HAP-1 (cell line): ENCODE data around the gene FADS6.

ENCODE experiments used
- DNase-seq, 2 experiments: peaks; one replicate each; pipeline ENCODE4 v3.0.0-alpha.2; 2016 to 2020; ENCODE audit warnings: low spot score in 2 of 2
- H3K27me3 ChIP-seq: fragments of 250-450 bp; sonication (Bioruptor Pico); 2 replicates; pipeline ENCODE4 v1.5.1; 2020; ENCODE audit warnings: low read depth, mild to moderate bottlenecking, moderate library complexity
- H3K36me3 ChIP-seq: fragments of 250-450 bp; sonication (Bioruptor Pico); replicated peaks from 2 replicates; pipeline ENCODE4 v1.5.1; 2020; ENCODE audit warnings: mild to moderate bottlenecking
- H3K4me1 ChIP-seq: fragments of 250-450 bp; sonication (Bioruptor Pico); 2 replicates; pipeline ENCODE4 v1.5.1; 2020; ENCODE audit warnings: mild to moderate bottlenecking
- H3K4me3 ChIP-seq: fragments of 250-450 bp; sonication (Bioruptor Pico); 2 replicates; pipeline ENCODE4 v1.5.1; 2020; ENCODE audit warnings: mild to moderate bottlenecking, moderate library complexity
- H3K9me3 ChIP-seq: fragments of 250-450 bp; sonication (Bioruptor Pico); 2 replicates; pipeline ENCODE4 v1.5.1; 2020; ENCODE audit warnings: mild to moderate bottlenecking, moderate library complexity
- in situ Hi-C: fragments of 300-500 bp; cut with MboI; formaldehyde crosslinking; loops from 3 replicates; pipeline ENCODE4 v1.14.3; 2020; ENCODE audit warnings: low sequenced_read_pairs, inconsistent platforms, mixed read lengths

FADS6 gene

DNA sequence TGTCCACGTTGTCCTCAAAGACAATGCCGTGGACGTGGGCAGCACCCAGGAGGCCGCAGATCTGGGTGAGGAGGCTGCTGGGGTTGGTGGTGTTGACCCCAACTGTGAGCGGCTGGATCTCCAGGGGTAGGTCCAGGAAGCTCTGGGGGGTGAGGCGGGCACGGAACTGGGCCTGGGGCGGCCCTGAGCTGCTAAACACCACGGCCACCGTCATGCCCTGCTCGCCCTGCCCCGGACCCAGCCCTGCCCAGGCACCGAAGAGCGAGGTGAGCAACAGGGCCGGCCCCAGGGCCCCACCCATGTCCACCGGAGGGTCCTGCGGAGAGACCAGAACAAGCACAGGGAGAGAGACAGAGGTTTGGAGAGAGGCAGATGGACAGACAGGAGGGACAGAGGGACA lies 38.6 kb downstream of the FADS6 start:
- in situ Hi-C loops = no loop called here
- H3K4me1 ChIP-seq = peaks cover 5% of the 10 kb centered on the region
- H3K27me3 ChIP-seq = peaks cover 14% of the 10 kb centered on the region

DNA sequence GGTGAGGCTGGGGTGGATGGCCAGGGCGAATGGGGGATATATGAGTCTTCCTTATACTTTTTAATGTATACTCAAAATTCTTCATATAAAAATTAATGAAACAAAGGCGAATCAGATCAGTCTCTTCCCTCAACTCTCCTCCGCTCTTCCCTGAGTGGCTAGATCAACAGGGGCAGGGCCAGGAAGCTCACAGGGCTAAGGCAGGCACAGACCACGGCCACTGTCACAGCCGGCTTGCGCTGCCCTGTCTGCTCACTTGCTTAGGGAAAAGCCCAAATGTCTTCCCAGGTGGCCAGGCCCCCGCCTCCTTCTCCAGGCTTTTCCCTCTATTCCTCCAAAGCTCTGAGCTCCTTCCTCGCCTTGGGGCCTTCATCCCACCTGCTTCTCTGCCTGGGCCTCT lies 39.8 kb downstream of the FADS6 start:
- no peaks in the 10 kb centered on the region for H3K36me3 ChIP-seq
- in situ Hi-C loops = no loop called here
- peaks cover 6% of the 10 kb centered on the region for H3K27me3 ChIP-seq
- H3K9me3 ChIP-seq = no peaks in the 10 kb centered on the region
- no peak overlapping the region for H3K4me3 ChIP-seq
- DNase-seq = no peak
- H3K4me1 ChIP-seq = peaks cover 5% of the 10 kb centered on the region

More for the DNA sequence above, 38.6 kb downstream of the FADS6 start:
- H3K4me3 ChIP-seq = no peak overlapping the region
- H3K36me3 ChIP-seq = no peaks in the 10 kb centered on the region
- no peaks in the 10 kb centered on the region for H3K9me3 ChIP-seq
- DNase-seq = no peak

- H3K9me3 ChIP-seq = no peaks in the 10 kb centered on the region
- H3K4me3 ChIP-seq = peak overlapping the region; percentile 20; the same call in 1 of the 2 replicates
- no peaks in the 10 kb centered on the region for H3K36me3 ChIP-seq
- peaks cover 6% of the 10 kb centered on the region for H3K27me3 ChIP-seq
- peaks cover 5% of the 10 kb centered on the region for H3K4me1 ChIP-seq
- in situ Hi-C loops = no loop called here
- DNase-seq = no peak
These were observed 40.4 kb downstream of the FADS6 start for GRCh38 chr17:74853048-74853397.

DNA sequence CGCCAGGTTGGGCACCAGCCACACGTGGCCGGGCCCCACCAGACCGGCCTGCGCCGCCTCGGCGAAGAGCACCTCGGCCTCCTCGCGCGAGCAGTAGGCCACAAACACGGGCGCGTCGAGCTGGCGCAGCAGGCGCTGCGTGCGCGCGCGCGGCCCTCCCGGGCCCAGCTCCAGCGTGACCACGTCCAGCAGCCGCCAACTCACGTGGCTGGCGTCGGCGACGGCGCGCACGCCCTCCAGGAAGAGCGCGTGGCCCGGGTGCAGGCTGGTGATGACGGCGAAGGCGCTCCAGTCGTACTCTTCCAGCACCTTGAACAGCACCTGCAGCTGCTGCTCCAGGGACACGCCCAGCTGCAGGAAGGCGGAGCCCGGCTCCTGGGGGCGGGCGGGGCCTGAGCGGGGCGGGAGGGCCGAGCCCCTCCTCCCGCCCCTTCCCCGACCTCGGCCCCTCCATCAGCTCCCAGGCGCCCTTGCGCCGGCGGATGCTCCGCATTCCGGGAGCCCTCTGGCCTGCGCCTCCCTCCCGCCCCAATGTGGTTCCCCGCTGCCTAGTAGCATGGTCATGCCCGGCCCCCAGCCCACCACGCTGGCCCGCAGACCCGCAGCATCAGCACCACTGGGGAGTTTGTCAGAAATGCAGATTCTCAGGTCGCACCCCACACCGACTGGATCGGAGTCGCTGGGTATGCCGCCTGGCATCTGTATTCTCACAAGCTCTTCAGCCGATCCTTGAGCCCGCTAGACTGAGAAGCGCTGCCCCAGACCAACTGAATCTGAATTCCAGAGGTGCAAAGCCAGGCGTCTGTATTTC lies 41.0 kb downstream of the FADS6 start:
- peaks cover 5% of the 10 kb centered on the region for H3K27me3 ChIP-seq
- DNase-seq = peak; percentile 59 to 79
- peaks cover 5% of the 10 kb centered on the region for H3K4me1 ChIP-seq
- peak overlapping the region; percentile 20 for H3K4me3 ChIP-seq
- H3K36me3 ChIP-seq = no peaks in the 10 kb centered on the region
- in situ Hi-C loops = no loop called here
- no peaks in the 10 kb centered on the region for H3K9me3 ChIP-seq

- in situ Hi-C loops = no loop called here
- no peak for DNase-seq
- Histone ChIP-seq H3K9me3 (no peaks in the 10 kb centered on the region), H3K4me3 (no peak overlapping the region), H3K27me3 (no peaks in the 10 kb centered on the region; the same call in 1 of the 2 replicates), H3K4me1 (peaks cover 5% of the 10 kb centered on the region), H3K36me3 (no peaks in the 10 kb centered on the region)
These were observed 41.7 kb downstream of the FADS6 start for GRCh38 chr17:74851612-74852236.

DNA sequence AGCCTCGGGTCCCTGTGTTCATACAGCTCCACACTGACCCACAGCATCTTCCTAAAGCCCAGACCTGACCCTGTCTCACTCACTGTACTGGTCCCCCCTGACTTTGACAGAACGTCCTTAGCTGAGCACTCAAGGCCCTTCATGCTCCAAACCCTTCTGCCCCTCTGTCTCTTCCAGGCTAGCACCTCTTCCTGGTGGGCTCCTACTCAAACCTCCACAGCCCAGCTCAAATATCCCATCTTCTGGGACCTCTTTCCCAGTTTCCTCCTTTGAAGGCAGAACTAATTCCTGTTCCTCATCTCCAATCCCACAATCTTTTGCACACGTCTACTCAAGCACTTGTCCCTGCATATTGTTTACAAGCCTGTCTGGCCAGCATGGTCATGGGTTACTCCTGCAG lies 42.5 kb downstream of the FADS6 start:
- Histone ChIP-seq H3K9me3 (no peaks in the 10 kb centered on the region), H3K4me3 (no peak overlapping the region), H3K4me1 (peaks cover 5% of the 10 kb centered on the region), H3K27me3 (no peaks in the 10 kb centered on the region; the same call in 1 of the 2 replicates), H3K36me3 (no peaks in the 10 kb centered on the region)
- DNase-seq = no peak
- in situ Hi-C loops = no loop called here

GRCh38 chr17:74850310-74850709 lies 43.1 kb downstream of the FADS6 start:
- Histone ChIP-seq H3K4me1 (peaks cover 5% of the 10 kb centered on the region), H3K36me3 (no peaks in the 10 kb centered on the region), H3K9me3 (no peaks in the 10 kb centered on the region), H3K27me3 (no peaks in the 10 kb centered on the region; the same call in 1 of the 2 replicates), H3K4me3 (no peak overlapping the region)
- in situ Hi-C loops = no loop called here
- no peak for DNase-seq

DNA sequence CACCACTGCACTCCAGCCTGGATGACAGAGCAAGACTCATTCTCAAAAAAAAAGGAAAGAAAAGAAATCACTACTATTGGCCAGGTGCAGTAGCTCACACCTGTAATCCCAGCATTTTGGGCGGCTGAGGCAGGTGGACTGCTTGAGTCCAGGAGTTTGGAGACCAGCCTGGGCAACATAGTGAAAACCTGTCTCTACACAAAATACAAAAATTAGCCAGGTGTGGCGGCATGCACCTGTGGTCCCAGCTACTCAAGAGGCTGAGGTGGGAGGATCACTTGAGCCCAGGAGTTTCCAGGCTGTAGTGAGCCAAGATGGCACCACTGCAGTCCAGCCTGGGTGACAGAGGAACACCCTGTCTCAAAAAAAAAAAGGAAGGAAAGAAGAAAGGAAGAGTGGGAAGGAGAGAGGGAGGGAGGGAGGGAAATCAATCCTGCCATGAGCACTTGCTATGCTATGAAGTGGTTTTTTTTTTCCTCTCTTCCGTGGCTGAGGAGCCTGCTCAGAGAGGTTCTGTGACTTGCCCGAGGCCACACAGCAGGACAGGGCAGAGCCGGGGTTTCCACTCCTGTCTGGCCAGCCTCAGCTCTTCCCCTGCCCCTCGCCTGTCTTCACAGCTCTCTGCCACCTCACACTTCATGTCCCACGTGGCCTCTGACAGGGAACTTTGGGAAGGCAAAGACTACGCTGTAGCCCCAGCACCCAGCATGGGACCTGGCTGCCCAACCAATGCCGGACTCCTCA lies 44.6 kb downstream of the FADS6 start:
- no peak for DNase-seq
- in situ Hi-C loops = no loop called here
- H3K4me3 ChIP-seq = no peak overlapping the region
- H3K9me3 ChIP-seq = no peaks in the 10 kb centered on the region
- peaks cover 5% of the 10 kb centered on the region for H3K4me1 ChIP-seq
- no peaks in the 10 kb centered on the region for H3K36me3 ChIP-seq
- no peaks in the 10 kb centered on the region; the same call in 1 of the 2 replicates for H3K27me3 ChIP-seq

DNA sequence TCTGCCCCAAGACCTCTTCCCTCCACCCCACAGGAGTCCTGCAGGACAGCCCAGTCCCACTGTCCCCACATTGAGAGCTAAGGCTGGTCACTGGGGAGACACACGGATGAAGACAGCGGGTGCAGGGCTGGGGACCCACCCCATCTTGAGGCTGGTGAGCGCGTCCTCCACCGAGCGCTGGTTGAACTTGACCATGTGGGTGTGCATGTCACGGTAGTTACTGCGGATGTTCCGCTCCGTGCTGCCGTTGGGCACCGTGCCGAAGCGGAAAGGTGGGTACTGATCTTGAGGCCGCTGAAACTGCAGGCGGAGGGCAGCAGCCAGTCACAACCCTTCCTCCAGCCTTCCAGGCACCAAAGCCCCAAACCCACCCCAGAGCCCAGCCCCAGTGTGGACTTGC lies 46.8 kb downstream of the FADS6 start:
- Histone ChIP-seq H3K4me1 (no peaks in the 10 kb centered on the region), H3K36me3 (no peaks in the 10 kb centered on the region), H3K27me3 (no peaks in the 10 kb centered on the region), H3K4me3 (no peak overlapping the region), H3K9me3 (no peaks in the 10 kb centered on the region)
- in situ Hi-C loops = no loop called here
- DNase-seq = no peak

GRCh38 chr17:74843352-74843627 lies 50.1 kb downstream of the FADS6 start:
- H3K4me1 ChIP-seq = no peaks in the 10 kb centered on the region
- no peaks in the 10 kb centered on the region for H3K9me3 ChIP-seq
- in situ Hi-C loops = no loop called here
- no peaks in the 10 kb centered on the region for H3K27me3 ChIP-seq
- H3K36me3 ChIP-seq = no peaks in the 10 kb centered on the region
- no peak overlapping the region for H3K4me3 ChIP-seq
- DNase-seq = no peak

- DNase-seq = no peak
- in situ Hi-C loops = no loop called here
- Histone ChIP-seq H3K4me1 (no peaks in the 10 kb centered on the region), H3K27me3 (no peaks in the 10 kb centered on the region), H3K9me3 (no peaks in the 10 kb centered on the region), H3K36me3 (no peaks in the 10 kb centered on the region), H3K4me3 (no peak overlapping the region)
These were observed 50.7 kb downstream of the FADS6 start for GRCh38 chr17:74842599-74843351.

DNA sequence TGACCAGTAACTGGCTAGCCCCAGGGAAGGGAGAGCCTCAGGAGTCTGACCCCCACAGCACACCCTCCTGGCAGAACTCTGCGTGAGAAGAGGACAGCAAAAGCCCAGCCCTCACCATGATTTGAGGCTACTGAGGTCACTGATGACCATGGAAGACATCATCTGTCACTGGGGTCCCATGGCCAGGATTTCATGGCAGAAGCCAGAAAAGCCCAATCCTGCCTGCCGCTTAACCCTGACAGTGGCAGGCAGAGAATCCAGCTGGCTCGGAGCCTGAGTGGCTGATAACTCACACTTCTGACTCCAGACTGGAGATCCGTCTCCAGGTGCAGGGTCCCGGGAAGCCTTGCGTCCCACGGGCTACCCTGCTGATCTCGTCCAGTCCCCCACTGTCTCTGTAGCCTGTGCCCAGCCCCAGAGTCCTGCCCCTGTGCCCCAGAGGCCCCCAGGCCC lies 51.3 kb downstream of the FADS6 start:
- in situ Hi-C loops = no loop called here
- Histone ChIP-seq H3K36me3 (no peaks in the 10 kb centered on the region), H3K4me1 (no peaks in the 10 kb centered on the region), H3K4me3 (no peak overlapping the region), H3K27me3 (no peaks in the 10 kb centered on the region), H3K9me3 (no peaks in the 10 kb centered on the region)
- no peak for DNase-seq

DNA sequence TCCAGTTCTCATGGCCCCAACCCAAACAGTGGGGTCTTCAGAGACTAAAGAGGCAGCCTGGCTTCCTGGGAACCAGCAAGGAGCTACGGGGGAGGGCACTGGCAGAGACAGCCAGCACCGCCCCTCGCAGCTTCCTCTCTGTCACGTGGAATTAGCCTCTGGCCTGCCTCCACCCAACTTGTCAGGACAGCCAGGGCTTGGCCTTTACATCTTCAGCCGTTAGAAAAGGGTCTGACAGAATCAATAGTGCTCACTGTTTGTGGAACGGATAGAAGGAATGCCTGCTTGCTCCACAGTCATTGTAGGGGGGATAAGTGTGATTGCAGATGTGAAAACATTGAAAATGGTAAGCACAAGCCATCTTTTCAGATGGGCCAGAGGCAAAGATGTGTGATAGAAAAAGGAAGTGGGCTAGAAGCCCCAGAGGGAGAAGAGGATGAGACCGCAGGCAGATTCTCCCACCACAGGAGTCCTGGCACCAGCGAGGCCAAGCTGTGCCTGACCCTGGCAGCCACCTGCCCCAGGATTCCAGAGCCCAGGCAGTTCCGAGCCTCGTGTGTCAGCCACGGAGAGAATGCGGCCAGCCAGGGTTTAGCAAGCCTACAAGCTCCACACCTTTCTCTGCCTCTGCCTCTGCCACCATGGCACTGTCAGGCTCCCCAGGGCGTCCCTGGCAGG lies 52.3 kb downstream of the FADS6 start:
- no peak for DNase-seq

More for the DNA sequence above, 52.3 kb downstream of the FADS6 start:
- no peaks in the 10 kb centered on the region for H3K36me3 ChIP-seq
- H3K4me1 ChIP-seq = no peaks in the 10 kb centered on the region
- in situ Hi-C loops = no loop called here
- H3K27me3 ChIP-seq = no peaks in the 10 kb centered on the region
- no peaks in the 10 kb centered on the region for H3K9me3 ChIP-seq
- H3K4me3 ChIP-seq = no peak overlapping the region
